HEK293T (cell line): Measurements from ENCODE around the gene ZFHX2.

Experiments used
- BHLHE40 ChIP-seq: fragments of 450-650 bp; IDR thresholded peaks from 2 replicates; pipeline ENCODE4 v1.6.1; 2016; ENCODE audit warnings: mild to moderate bottlenecking, moderate library complexity, borderline replicate concordance
- FOXK2 ChIP-seq: fragments of 450-650 bp; IDR thresholded peaks from 2 replicates; pipeline ENCODE4 v1.6.1; 2016; ENCODE audit warnings: mild to moderate bottlenecking
- SP1 ChIP-seq: fragments of 450-650 bp; IDR thresholded peaks from 2 replicates; pipeline ENCODE4 v1.6.1; 2017
- SUZ12 ChIP-seq: fragments of 450-650 bp; IDR thresholded peaks from 2 replicates; pipeline ENCODE4 v1.6.1; 2016; ENCODE audit warnings: mild to moderate bottlenecking

DNA sequence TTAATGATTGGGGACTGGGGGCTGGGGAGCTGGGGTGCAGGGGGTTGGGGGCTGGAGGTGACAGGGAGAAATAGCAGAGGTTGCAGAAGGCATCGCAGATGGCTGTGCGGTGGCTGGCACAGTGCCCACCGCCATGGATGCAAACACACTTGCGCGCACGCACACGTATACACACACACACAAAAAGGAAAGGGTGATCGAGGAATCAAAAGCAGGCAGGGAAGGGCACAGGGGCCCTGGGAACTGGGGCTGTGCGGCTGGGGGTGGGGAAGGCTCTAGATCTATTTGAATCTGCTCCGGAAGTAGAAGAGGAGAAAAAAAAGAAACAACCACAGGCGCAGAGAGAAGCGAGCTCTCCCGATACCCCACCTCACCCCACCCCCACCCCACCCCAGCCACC lies 39.4 kb downstream of the ZFHX2 start:
- TF ChIP-seq FOXK2 (no peak), SP1 (no peak), BHLHE40 (no peak), SUZ12 (no peak)
